GM12873 (cell line): ENCODE results near the gene GARIN1A.
A peak's percentile ranks its signal among the peaks of the same experiment; 100 is the strongest.

Experiments used
- CTCF ChIP-seq: IDR thresholded peaks from 2 replicates; pipeline ENCODE4 v1.5.1; 2012; ENCODE audit warnings: low read depth, mild to moderate bottlenecking, moderate library complexity, low read length, control low read depth; ENCODE audit not compliant: insufficient read depth; ENCODE audit errors: missing control alignments

Gene GARIN1A

GRCh38 chr7:128692623-128693270, 20.7 kb downstream of the GARIN1A start:
- TF ChIP-seq CTCF, result no peak

GRCh38 chr7:128693373-128694015, 21.4 kb downstream of the GARIN1A start:
- TF ChIP-seq CTCF, result no peak

GRCh38 chr7:128694738-128695137, 22.6 kb downstream of the GARIN1A start:
- no peak for TF ChIP-seq CTCF

GRCh38 chr7:128697302-128697905, 25.3 kb downstream of the GARIN1A start:
- TF ChIP-seq CTCF, result peak; percentile 26

GRCh38 chr7:128699196-128699712, 27.2 kb downstream of the GARIN1A start:
- TF ChIP-seq CTCF, result no peak

- no peak for TF ChIP-seq CTCF
Observed at GRCh38 chr7:128699895-128700294, 27.8 kb downstream of the GARIN1A start.

GRCh38 chr7:128701062-128701785, 29.1 kb downstream of the GARIN1A start:
- no peak for TF ChIP-seq CTCF
